NCI-H748 (cell line): ENCODE data around the gene SH3TC1.

Experiments
- DNase-seq: peaks from one replicate; lab custom pipeline; 2025; ENCODE audit not compliant: unreplicated experiment; lab: John Stamatoyannopoulos, UW

SH3TC1 gene

DNA sequence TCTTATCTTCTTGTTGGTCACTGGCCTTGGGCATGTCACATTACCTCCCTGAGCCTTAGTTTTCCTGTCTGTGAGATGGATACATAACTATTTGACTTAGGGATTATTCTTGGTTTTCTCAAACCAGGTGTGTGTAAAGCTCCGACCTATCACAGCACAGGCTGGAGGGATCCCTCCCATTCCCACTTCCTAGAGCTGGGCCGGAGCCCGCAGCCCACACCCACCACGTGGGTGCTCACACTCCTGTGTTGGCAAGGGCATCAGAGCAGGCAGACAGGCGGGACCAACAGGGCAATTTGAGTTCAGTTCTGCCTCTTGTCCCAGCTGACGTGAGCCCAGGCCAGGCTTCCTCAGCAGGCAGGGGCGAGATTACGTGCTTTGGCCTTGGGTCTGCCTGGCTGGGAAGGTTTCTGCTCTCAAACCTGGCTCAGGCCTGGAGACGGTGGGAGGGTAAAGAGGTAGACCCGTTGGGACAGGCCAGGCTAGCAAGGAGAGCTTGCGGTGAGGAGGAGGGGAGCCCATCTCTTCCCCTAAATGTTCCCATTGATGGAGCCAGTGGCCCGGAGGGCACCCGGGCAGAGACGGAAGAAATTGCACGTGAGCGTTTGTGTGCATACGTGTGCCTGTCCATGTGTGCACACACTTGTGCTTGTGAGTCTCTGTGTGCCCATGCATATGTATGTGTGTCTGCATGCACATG is 734 bp upstream of the SH3TC1 start:
- no peak for DNase-seq

DNA sequence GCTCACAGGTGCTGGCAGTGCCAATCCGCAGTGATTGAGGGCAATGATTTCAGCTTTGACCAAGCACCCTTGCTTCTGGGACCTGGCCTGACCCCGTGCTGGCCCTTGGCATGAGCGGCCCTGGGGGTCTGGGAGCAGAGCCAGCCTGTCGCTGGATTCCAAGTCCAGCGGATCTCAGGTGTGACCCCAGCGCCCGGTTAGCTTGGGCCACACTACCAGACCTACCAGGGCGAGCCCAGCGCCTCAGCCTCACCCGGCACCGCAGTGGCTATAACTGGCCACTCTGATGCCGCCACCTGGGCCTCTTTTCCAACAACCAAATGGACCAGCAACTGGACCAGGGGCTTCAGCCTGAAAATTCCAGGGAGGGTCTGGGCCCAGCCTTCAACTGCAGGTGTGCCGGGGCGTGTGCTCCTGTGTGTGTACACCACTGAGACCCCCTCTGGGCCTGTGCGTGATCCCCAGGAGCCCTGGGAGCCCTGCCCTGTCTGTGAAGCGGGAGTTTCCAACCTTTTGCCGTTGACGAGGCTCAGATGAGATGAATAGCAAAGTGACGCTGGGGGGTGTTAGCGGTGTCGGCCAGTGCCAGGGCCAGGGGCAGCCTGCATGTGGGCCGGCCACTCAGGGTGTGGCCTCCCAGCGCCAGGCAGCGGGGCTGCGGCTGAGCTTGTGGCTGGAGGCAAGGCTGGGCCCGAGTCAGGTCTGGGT is 658 bp downstream of the SH3TC1 start:
- peak; percentile 47 for DNase-seq

DNA sequence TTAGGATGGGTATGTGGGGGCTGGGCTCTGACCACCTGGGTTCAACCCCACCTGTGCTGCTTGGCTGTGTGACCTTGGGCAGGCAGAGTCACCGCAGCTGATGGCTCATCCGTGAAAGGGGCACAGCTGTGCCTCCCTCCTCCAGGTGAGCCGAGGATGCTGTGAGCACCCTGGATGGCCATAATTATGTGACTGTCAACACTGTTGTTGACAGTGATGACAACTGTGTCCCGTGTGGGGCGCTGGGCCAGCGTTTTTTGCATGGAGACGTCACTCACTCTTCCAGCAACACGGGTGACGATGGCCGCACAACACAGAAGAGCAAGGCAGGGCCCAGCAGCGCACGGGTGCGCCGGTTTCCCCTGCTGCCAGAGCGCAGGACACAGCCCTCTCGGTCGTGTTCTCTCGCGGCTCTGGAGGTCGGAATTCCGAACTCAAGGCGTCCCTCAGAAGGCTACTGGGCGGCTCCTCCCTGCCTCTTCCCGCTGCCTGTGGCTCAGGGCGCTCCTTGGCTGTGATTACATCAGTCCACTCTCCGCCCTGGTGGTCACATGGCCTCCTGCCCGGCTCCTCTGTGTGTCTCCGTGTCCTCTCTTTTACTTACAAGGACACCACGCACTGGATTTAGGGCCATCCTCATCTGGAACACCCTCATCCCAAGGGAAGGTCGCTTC is 1.3 kb downstream of the SH3TC1 start:
- no peak for DNase-seq

DNA sequence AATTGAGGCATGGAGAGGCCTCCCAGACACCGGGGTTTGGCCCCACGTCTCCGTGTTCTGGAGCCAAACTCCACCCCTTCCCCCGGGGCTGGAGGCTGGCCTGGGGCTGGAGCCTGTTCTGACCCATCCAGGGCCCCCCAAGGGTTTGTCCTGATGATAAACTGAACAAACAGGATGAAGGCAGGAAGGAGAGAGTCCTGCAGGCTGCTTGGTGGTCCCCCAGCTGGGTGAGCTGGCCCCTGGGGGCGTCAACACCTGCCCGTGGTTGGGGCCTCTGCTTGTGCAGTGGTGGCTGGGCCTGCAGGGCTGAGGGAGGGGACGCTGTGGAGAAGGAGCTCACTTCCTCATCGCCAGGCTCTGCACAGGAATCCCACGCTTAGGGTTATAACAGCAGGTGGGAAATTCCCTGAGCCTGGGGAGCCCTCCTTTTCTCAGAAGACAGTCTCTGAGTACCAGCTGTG is 2.3 kb downstream of the SH3TC1 start:
- no peak for DNase-seq

DNA sequence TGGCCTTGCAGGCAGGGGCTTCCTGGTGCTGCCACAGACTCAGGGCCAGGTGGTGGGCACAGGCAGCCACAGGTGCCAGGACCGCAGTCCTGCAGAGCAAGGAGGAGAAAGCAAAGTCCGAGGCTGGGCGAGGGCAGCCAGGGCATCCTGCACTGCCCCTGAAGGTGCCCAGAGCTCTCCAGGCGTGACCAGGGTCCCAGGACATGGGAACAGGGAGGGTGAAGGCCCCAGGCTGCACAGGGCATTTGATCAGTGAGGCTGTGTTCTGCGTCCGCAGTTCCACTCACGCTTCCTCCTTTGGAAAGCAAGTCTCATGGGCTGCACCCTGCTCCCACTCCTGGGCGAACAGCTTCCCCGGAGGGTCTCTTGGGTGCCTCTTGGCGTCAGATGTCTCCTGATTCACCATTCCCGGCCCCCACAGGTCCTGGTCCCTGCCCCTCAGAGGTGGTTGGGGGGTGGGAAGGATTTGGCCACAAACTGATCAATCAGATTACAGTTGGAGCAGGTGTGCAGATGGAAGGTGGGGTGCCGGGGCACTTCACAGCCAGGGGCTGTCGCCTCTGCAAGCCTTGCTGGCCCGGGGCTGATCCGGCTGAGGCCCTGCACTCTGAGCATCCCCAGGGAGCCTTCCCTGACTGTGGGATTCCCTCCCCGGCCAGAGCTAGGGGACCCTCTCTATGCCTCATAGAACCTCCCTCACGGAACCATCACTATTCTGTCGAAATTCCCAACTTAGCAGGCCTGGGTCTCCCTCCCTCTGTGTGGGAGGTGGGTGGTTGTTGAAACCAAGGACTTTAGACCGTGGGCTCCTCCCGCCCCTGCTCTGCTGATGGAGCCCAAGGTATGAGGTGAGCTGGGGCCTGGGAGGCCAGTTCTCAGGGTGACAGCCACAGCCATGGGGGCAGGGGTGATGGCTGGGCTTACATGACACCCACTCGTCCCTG is 3.3 kb downstream of the SH3TC1 start:
- no peak for DNase-seq

DNA sequence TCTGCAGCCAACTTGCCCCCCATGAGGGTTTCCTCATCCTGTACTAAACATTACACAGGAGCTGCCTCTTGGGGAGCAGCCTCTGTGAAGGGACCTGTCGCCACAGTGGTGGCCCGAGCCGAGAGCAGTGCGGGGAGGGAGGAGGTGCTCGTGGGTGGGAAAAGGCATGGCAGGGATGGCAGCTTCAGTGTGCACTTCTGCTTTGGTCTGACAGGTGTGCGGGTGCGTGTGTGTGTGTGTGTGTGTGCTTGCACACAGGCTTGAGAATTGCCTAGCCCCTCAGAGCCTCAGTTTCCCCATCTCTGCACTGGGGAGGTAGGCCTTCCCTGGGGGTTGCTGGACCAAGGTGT is 3.9 kb downstream of the SH3TC1 start:
- DNase-seq = no peak

DNA sequence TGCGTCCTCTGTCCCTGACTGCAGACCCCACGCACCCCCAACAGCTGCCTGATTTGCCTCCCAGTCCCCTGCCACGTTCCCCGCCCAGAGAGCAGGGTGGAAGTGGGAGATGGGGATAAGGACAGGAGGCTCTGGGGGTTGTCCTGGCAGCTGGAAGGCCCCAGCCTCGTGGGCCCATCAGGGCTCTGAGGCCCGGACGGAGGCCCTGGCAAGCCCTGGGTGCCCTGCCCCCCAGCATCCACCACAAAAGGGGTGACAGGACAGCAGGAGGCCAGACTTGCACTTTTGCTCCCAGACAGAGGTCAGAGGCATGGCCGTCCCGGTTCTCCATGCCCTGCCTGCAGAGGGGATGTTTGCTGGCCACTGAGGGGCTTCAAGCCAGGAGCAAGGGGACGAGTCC is 4.7 kb downstream of the SH3TC1 start:
- DNase-seq = no peak

DNA sequence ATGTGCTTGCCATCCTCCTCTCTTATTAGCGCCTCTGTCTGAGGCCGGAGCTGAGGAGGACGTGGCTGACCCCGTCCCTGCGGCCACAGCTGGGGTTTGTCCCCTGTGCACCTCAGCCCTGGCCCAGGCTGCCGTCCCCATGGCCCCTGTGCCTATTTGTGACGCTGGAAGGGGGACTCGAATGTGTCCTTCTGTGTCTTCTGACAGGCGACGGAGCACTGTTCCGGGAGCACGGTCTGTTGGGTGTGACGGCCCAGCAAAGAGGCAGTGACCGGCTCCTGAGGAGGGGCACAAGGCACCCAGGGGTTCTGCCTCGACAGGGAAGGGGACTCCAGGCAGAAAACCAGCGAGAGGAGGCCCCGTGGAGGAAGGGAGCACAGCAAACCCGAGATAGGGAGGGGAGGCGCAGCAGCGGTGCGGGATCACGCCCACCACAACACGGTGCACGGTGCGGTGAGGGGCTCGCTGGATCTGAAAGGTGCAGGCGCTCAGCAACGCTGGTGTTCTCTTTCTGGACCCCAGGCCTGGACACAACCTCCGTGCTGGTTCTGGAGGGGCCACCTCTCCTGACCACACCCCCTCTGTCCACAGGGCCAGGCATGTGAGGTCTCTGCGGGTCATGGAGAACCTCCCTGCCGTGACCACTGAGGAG is 5.6 kb downstream of the SH3TC1 start:
- DNase-seq = no peak

DNA sequence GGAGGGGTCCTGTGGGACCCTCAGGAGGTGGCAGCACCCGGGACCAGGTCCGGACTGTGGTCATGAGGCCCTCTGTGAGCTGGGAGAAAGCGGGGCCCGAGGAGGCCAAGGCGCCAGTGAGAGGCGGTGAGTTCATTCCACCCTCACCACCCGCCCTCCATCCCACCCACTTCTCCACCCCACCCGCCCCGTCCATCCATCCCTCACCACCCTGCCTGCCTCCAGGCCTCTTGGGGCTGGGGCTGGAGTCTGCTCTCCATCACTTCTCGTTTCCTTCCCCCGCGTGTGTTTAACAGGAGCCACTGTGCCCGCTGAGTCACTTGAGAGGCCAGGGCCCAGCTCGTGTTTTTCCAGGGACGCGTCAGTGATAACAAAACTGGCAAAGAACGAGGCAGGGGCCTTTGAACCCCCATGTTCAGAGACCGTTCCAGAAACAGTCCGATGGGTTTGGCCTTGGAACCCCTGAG is 6.2 kb downstream of the SH3TC1 start:
- DNase-seq = peak; percentile 9

DNA sequence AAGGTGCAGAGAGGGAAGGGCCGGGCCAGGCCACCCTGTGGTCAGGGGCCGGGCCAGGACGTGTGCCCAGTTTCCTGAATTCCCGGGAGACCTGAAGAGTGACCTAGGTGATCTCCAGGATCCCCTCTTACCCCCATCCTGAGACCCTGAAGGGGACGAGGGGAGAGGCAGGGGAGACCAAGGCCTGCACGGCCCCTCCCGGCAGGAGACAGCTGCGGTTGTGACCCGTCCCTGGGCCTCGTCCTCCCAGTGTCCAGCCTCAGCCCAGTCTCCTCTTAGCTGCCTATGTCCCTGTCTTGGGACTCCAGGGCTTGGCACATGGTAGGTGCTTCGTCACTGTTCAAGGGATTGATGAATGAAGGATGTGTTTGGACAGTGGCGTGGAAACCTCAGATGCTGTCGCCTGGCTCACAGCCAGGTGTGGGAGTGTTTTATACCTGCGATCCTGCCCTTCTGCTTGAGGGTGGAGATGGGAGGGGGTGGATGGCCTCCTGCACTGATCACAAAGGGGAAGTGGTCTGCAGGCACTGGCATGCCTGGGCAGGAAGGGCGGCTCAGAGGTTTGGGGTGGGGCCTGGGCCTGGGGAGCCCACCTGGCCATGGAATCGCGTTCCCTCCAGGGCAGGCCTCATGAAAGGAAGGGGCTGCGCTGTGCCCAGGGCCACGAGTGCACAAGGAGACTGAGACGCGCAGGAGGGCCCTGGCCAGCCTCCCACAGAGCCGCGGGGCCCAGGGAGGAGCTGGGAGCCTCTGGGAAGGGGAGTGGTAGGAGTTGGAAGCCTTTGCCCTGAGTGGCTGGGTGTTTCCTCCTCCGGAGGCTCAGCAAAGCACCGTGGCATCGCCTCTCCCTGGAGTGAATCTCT is 6.9 kb downstream of the SH3TC1 start:
- DNase-seq = peak; percentile 92

DNA sequence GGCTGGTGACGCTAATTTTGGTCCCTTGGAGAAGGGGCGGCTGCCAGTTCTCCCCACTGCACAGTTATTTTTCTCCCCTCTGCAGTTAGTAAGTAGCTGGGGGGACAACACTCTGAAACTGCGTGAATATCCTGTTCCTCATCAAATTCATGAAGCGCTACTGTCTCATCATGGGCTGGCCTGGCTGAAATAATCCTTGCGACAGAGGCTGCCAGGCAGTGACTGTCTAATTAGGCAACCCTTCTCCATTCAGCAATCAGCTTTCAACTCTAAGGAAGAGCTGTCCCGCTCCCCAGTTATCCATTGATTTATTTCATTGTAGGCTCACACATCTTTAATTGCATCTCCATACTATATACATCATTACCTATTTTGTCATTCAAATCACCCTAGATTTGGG is 8.2 kb downstream of the SH3TC1 start:
- DNase-seq = no peak

DNA sequence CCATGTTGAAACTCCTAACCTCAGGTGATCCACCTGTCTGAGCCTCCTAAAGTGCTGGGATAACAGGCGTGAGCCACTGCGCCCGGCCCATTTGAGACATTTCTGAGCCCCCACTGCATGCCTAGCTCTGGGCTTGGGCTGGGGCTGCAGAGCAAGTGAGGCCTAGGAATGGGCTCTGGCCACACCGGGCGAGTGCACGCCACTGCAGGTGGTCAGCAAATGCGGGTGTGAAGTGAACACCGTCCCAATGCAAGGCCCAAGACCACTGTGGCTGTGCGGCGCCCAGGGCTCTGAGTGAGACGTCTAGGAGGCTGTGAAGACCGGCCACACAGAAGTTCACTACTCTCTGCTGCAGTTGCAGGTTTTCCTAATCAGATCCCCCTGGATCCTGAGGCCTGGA is 9.5 kb downstream of the SH3TC1 start:
- no peak for DNase-seq

DNA sequence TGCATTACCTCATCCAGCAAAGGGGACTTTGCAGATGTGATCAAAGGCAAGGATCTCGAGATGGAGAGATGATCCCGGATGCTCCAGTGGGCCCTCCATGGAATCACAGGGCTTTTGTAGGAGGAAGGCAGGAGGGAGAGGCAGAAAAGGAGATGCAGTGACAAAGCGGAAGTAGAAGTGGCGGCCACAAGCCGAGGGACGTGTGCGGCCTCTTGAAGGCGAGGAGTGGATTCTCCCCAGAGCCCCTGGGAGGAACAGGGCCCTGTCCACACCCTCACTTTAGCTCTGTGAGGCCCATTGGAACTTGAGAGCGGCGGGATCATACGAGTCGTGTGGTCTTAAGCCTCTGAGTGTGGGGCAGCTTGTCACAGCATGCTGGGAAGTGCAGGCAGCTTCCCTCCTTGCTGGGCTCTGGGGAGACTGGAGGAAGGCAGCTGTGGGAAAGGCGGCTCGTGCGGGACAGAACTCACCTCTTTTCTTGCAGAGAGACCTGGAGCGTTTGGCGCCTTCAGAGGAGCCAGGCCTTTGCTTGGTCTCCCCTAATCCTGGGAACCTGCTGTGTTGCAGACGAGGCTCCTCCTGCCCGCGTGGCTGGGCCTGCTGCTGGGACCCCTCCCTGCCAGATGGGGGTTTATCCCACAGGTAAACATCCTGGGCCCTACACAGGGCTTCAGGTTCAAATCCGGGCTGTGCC is 10.2 kb downstream of the SH3TC1 start:
- no peak for DNase-seq

DNA sequence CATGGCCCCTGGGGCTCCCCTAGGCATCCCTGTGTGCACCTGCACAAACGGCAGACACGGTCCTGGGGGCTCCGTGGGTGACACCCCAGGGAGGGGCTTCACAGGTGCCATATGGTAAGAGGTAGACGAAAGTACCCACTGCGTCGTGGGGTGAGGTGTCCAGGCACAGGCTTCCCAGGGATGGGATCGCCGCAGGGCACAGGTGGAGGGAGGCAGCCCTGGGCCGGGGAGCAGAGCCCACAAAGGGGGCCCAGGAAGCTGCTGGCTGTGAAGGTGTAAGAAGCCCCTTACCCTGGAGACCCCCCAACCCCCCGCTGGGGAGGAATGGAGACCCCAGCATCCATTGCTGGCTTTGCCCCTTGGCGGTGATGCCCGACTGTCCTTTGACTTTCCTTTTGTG is 10.9 kb downstream of the SH3TC1 start:
- DNase-seq = no peak

DNA sequence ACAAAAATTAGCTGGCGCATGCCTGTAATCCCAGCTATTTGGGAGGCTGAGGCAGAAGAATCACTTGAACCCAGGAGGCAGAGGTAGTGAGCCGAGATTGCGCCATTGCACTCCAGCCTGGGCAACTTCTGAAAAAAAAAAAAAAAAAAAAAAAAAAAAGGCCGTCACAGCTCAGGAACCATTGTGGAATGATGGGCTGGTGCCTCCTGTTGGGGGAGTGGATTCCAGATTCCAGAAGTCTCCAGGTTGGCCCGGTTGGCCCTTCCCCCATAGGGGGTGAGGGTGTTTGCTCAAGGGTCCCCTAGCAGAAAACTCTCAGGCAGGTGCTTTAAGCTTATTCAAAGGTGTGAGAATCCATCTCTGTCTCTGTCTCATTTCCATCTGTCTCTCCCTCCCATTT is 11.5 kb downstream of the SH3TC1 start:
- no peak for DNase-seq

DNA sequence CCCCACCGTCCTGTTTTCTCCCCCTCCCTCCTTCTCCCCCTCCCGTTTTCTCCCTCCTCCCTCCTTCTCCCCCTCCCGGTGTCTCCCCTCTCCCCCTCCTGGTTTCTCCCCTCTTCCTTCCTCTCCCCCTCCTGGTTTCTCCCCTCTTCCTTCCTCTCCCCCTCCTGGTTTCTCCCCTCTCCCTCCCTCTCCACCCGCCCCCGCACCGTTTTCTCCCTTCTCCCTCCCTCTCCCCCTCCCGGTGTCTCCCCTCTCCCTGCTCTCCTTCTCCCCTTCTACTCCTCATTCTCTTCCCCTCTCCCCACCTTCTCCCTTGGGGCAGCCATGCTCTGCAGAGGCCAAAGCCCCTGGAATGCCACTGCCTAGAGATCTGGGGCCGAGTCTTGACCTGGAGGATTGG is 12.2 kb downstream of the SH3TC1 start:
- no peak for DNase-seq

DNA sequence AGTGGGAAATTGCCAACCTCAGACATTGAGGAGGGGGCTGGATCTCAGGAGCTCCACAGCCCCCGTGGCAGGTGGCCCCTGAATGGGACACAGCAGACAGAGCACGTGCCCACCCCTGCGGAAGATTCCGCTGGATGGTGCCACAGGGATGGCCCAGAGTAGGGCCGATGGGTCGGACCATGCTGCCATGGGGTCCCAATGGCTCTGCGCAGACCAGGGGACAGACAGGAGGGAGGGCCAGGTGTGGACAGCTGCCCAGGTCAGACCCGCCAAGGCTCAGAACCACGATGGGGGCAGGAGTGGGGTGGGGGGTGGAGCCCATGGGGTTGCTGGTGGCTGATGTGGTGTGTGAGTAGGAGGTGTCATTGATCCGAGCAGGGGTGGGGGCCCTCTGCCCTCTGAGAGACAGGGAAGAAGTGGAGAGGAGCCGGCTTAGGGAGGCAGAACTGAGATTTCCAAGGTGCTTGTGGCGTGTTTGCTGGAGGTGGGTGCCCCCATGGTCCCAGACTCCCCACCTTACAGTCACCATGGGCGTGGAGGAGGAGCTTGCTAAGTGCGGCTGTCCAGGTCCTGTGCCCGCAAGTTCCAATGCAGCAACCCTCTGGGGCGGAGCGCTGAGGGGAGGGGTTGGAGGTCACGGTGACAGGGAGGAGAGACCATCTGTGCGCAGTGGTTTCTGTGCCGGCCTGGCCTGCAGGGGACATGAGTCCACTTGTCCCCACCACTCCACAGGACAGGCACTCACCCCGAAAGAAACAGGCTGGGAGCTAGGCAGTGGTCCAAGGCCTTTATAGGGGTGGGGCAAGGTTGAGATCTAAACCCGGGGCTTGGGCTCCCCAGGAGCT is 12.9 kb downstream of the SH3TC1 start:
- DNase-seq = no peak

DNA sequence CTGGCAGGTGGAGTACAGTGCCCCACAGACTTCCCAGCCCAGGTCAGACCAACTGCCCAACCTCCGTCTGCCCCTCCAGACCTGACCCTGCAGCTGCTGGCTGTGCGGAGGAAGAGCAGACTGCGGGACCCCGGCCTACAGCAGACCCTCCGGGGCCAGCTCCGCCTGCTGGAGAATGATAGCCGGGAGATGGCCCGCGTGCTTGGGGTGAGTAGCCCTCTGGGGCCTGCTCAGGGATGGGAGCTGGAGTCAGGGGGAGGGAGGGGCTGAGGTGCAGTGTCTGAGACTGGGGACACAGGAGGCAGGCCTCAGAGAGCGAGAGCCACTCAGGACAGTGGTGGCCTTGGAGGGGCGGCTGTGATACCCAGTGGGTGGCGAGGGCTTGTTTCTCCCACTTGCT is 13.5 kb downstream of the SH3TC1 start:
- DNase-seq = no peak
